GM12872 (cell line): Measurements from ENCODE around the gene KCNG1.

Experiments
- TF ChIP-seq, protein P1 (sequence below): IDR thresholded peaks from 3 replicates; pipeline ENCODE4 v1.5.1; 2011; ENCODE audit warnings: low read depth, mild to moderate bottlenecking, low read length, moderate library complexity; ENCODE audit not compliant: insufficient read depth

The KCNG1 gene

DNA sequence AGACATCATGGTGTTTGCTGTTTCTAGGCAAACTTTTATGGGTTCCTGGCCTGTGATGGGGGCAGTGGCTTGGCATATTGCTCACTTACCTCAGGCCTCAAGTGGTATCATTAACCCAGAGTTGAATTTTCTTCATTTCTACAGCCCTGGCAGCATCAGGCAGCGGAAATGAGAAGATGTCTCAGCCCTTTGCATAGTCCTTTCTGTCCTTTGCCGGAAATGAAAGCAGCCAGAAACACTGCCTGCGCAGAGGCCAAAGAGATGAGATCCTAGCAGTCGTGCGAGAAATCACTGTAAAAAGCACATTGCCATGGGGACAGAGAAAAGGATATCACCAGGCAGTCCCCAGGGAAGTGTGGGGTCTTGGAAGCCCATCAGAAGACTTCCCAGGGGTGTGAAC is 37.4 kb upstream of the KCNG1 start:
- TF ChIP-seq, protein P1, sequence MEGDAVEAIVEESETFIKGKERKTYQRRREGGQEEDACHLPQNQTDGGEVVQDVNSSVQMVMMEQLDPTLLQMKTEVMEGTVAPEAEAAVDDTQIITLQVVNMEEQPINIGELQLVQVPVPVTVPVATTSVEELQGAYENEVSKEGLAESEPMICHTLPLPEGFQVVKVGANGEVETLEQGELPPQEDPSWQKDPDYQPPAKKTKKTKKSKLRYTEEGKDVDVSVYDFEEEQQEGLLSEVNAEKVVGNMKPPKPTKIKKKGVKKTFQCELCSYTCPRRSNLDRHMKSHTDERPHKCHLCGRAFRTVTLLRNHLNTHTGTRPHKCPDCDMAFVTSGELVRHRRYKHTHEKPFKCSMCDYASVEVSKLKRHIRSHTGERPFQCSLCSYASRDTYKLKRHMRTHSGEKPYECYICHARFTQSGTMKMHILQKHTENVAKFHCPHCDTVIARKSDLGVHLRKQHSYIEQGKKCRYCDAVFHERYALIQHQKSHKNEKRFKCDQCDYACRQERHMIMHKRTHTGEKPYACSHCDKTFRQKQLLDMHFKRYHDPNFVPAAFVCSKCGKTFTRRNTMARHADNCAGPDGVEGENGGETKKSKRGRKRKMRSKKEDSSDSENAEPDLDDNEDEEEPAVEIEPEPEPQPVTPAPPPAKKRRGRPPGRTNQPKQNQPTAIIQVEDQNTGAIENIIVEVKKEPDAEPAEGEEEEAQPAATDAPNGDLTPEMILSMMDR = no peak

DNA sequence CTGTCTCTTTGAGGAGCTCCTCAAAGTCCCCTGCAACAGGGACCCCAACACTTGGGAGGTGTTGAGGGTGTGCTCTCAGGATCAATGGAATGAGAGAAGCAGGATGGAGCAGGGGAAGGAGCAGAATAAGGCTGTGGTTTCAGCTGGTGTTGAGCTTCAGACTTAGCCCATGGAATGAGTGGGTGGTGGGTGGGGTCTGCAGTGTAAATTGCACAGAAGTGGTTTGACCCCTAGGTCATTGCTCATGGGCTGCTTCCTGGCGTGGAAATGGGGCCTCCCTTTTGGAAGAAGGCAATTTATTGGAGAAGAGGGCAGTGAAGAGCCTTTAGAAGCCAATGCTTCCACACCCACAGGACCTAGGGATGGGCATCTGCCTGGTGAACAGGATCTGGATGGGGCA is 37.0 kb upstream of the KCNG1 start:
- TF ChIP-seq, protein P1 = no peak

DNA sequence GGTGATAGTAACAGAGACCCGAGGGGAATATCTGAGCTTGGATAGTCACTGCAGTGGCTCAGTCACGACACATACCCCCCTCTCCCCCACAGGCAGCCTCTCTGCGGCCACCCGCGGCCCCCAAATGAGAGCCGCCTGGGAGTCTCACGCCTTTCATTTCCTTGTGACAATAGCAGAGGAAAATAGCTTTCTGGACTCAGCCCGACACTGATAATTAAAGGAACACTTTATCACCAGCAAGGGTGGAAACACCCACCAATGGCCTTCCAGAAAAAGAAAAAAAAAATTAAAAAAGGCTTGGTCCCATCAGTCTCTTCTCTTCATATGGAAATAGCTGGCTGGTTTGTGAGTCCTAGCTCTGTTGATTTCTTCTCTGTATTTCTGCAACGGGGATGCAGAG is 35.1 kb upstream of the KCNG1 start:
- TF ChIP-seq, protein P1 = no peak

DNA sequence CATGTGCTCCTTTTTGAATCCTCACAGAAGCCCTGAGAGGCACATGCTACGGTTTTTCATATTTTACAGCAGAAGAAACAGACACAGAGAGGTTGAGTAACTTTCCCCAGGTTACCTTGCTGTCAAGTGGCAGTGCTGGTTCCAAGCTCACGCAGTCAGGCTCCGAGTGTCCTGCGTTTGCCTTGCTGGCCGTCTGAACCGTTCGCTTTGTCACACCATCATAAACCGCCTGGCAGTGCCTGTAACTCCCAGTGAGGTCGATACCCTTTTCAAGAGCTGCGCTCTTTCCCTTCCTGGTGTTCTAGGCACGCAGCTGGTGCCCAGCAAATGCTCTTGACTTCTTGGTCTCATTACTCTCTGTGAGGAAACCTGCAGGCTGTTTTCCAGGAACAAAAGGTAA is 31.3 kb upstream of the KCNG1 start:
- TF ChIP-seq, protein P1 = no peak

DNA sequence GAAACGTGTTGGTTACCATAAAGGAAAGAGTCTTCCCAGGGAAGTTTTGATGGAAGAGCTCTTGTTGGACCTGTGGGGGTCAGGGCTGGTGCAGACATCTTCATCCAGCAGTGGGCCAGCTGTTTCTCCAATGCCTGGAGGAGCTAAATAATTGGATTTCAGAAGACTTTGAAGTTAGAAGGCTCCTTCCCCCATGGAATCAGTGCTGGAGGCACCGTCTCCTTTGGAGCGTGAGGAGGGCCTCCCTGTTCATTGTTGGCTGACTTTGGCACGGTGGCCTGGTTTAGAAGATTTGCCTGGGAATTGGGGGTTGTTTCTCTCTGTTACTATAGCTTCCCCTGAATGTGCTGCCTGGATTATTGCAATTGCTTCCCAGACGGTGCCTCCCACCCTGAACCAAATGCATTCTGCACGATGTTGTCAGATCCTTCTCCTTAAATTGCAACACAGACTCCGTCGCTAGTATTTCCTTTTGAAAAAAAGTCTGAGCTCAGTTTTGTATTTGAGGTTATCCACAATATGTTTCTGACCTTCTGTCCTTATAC is 27.7 kb upstream of the KCNG1 start:
- TF ChIP-seq, protein P1 = no peak

DNA sequence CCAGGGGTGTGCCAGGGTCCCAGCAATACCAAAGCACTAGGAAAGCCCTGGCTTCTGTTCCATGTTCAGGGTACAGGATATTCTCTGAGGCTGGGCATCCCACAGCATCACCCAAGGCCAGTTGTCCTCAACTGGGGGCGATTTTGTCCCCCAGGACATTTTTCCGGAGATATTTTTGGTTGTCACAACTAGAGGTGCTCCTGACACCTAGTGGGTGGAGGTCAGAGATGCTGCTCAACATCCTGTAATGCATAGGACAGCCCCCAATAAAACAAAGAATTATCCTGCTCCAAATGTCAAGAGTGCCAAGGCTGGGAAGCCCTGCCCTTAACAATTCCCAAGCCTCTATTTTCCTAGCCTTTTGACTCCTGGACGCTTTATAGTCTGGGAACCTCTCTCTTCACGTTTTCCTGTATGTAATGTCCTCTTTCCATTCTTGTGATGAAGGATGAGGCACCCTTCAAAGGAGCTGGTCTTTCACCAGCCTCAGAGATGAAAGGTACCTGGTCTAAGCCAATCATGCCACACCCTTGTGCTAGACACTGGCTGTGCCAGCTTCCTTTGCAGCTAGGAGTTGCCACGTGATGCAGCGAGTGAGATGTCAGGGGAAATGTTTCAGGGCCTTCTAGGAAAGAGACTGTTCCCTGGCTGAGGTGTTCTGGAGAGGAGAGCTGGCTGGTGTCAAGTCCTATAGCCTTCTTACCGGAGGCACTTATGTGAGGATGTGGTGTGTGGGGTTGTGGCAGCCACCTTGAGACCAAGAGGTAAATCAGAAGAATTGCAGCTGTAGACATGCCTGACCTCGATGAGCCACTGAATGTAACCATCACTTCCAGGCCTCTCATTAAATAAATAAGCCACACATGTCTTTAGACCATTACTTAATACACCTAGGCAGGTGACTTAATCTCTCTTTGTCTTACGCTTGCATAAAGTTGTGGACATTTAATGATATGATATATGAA is 23.4 kb upstream of the KCNG1 start:
- TF ChIP-seq, protein P1 = no peak

DNA sequence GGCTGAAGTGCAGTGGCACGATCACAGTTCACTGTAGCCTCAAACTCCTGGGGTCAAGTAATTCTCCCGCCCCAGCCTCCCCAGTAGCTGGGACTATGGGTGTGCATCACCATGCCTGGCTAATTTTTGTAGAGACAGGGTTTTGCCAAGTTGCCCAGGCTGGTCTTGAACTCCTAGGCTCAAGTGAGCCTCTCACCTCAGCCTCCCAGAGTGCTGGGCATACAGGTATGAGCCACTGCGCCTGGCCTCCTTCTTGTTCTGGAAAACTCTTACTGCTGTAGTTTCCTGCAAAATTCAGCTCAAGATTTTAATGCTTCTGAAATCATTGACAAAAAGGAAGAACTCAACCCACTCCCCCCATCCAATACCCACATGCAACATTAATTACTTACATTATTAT is 21.9 kb upstream of the KCNG1 start:
- TF ChIP-seq, protein P1 = no peak
